GM18520 (cell line): ENCODE measurements around the gene ADGRG4.

Experiments used
- ATAC-seq: cut with Tn5 transposase; IDR thresholded peaks from one replicate; pipeline ENCODE4 v1.9.1; 2021; ENCODE audit not compliant: unreplicated experiment

The ADGRG4 gene

DNA sequence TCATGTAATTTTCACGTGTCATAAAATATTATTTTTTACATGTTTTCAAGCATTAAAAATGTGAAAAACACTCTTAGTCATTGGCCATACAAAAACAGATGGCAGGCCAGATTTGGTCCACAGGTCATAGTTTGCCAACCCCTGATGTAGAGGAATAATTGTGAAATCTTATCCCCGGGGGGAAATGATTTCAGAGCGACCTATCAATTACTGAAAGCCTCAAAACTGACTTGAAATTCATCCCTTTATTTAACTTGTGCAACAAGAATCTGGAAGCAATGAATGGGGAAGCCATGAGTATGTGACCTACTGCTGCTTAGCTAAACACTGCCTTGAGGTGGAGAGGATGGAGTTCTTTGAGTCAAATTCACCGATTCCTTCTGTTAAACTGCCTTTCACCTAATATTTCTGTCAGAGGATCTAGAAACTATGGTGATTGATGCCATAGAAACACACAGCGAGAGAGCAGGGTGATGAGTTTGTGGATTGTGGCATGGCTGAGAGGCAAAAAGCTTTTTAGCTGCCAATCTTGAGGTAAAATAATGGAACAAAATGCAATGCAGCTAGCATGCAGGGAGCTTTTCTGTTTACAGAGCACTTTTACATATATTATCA is 156.6 kb downstream of the ADGRG4 start:
- no peak for ATAC-seq

DNA sequence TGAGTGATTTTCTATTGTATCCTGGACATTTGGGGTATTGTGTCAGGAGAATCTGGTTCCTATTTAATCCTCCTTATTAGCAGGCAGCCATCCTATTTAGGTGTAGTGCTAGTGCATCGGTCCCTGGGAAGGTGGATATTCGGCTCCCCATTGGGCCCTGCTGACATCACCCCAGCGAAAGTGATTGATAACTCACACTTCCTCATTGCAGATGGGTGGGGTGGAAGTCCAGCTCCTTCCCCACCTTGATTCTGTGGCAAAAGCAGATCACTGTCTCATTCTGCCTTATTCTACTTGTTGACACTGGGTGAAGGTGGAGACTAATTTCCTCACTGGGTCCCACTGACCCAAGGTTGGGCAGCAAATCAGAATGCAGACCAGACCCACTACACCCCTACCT is 163.8 kb downstream of the ADGRG4 start:
- no peak for ATAC-seq
